ENCODE data around the gene LNX1. TPM values are rescaled to one million over a fixed set of nuclear protein-coding genes. Genes with fewer than 3 reads are reported as not detected.

The LNX1 gene
- total RNA-seq, 1 experiment from 2014 or later, result 1.7 TPM

- Histone ChIP-seq H2BK12ac (ENCODE audit: insufficient read length, low read depth, low read length) (no peak overlapping the region), H3K23ac (ENCODE audit: insufficient read length, low read depth, low read length) (no peak overlapping the region), H3K4me2 (ENCODE audit: insufficient read depth, insufficient read length, low read length) (no peak overlapping the region), H3K14ac (ENCODE audit: insufficient read depth, low read length) (no peak overlapping the region), H3K9ac (ENCODE audit: extremely low read depth, insufficient read length, low read length) (no peak overlapping the region), H2BK15ac (ENCODE audit: low read depth, low read length) (no peak overlapping the region), H2BK120ac (ENCODE audit: low read depth, low read length, poor library complexity, severe bottlenecking) (no peak overlapping the region), H3K27me3 (ENCODE audit: insufficient read depth, low read length) (no peaks in the 10 kb centered on the region), H3K23me2 (ENCODE audit: insufficient read length, low read depth, low read length, poor library complexity, severe bottlenecking) (no peaks in the 10 kb centered on the region), H3K27ac (ENCODE audit: insufficient read length, low read depth, low read length) (no peak overlapping the region), H3K4me1 (ENCODE audit: insufficient read depth, low read length) (no peaks in the 10 kb centered on the region), H4K20me1 (ENCODE audit: control insufficient read depth, insufficient read depth, insufficient read length) (no peaks in the 10 kb centered on the region), H4K5ac (ENCODE audit: insufficient read length, low read depth, low read length) (no peak overlapping the region), H3T11ph (ENCODE audit: low read length) (no peak overlapping the region), H2BK5ac (ENCODE audit: insufficient read length, low read length) (no peak overlapping the region), H4K91ac (ENCODE audit: insufficient read length, low read depth, low read length) (no peak overlapping the region), H3K18ac (ENCODE audit: insufficient read length, low read depth, low read length) (no peak overlapping the region), H3K79me2 (ENCODE audit: insufficient read depth, low read length) (no peaks in the 10 kb centered on the region), H3K56ac (ENCODE audit: insufficient read length, low read depth, low read length) (no peak overlapping the region), H3K9me3 (ENCODE audit: control insufficient read depth, low read depth, low read length) (no peaks in the 10 kb centered on the region), H2AK5ac (ENCODE audit: insufficient read length, low read length) (no peak overlapping the region), H2BK20ac (ENCODE audit: low read depth, low read length, poor library complexity, severe bottlenecking) (no peak overlapping the region), H3K4ac (ENCODE audit: low read depth, low read length) (no peak overlapping the region), H3K79me1 (ENCODE audit: insufficient read depth, low read depth, low read length, poor library complexity, severe bottlenecking) (no peaks in the 10 kb centered on the region), H4K8ac (replicated peaks; ENCODE audit: insufficient read length, low read depth, low read length) (no peak overlapping the region), H2AFZ (ENCODE audit: low read length) (no peak overlapping the region)
- Mint-ChIP-seq H3K9me3 (no peaks in the 10 kb centered on the region), H3K4me3 (no peak overlapping the region), H3K27me3 (ENCODE audit: low read depth) (no peaks in the 10 kb centered on the region), H3K36me3 (ENCODE audit: insufficient read depth in 1 of 3, low read depth in 3 of 3) (no peaks in the 10 kb centered on the region), H3K27ac (no peak overlapping the region; a peak in 1 of 7 replicates), H3K4me1 (peaks cover 5 to 13% of the 10 kb centered on the region in 2 experiments; a peak in 3 of 4 replicates)
- TF ChIP-seq, protein P1, sequence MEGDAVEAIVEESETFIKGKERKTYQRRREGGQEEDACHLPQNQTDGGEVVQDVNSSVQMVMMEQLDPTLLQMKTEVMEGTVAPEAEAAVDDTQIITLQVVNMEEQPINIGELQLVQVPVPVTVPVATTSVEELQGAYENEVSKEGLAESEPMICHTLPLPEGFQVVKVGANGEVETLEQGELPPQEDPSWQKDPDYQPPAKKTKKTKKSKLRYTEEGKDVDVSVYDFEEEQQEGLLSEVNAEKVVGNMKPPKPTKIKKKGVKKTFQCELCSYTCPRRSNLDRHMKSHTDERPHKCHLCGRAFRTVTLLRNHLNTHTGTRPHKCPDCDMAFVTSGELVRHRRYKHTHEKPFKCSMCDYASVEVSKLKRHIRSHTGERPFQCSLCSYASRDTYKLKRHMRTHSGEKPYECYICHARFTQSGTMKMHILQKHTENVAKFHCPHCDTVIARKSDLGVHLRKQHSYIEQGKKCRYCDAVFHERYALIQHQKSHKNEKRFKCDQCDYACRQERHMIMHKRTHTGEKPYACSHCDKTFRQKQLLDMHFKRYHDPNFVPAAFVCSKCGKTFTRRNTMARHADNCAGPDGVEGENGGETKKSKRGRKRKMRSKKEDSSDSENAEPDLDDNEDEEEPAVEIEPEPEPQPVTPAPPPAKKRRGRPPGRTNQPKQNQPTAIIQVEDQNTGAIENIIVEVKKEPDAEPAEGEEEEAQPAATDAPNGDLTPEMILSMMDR (conservative IDR thresholded peaks at IDR 0.05), result no peak
- no peak for DNase-seq
Observed at GRCh38 chr4:53638919-53639318, 47.6 kb upstream of the LNX1 start.
